Liver (tissue), 3 donors: ENCODE results near the gene KLHDC8A.

Experiments used
- GABPA ChIP-seq, 2 donors: IDR thresholded peaks in 1 of 2; conservative IDR thresholded peaks in 1 of 2; 2 replicates each; pipeline ENCODE4 v1.6.1; 2016; ENCODE audit warnings: antibody characterized with exemption in 2 of 2, mild to moderate bottlenecking in 1 of 2, moderate library complexity in 1 of 2
- RAD21 ChIP-seq, 2 donors: IDR thresholded peaks; 2 replicates each; pipeline ENCODE4 v1.6.1; 2016; ENCODE audit warnings: antibody characterized with exemption in 2 of 2, mild to moderate bottlenecking in 2 of 2
- YY1 ChIP-seq: IDR thresholded peaks from 2 replicates; pipeline ENCODE4 v1.6.1; 2016; ENCODE audit warnings: antibody characterized with exemption, mild to moderate bottlenecking
- TF ChIP-seq, protein P1 (sequence below): fragments of 150-350 bp; IDR thresholded peaks from 2 replicates; pipeline ENCODE4 v1.5.1; 2017; ENCODE audit warnings: improper control_type of control experiment, low read depth, low read length; ENCODE audit not compliant: missing input control
- TF ChIP-seq, protein P2 (sequence below): IDR thresholded peaks from 2 replicates; pipeline ENCODE4 v1.6.1; 2016; ENCODE audit warnings: antibody characterized with exemption
- TF ChIP-seq, protein P3 (sequence below): IDR thresholded peaks from 2 replicates; pipeline ENCODE4 v1.6.1; 2016; ENCODE audit warnings: antibody characterized with exemption, mild to moderate bottlenecking
- TF ChIP-seq, protein P4 (sequence below): IDR thresholded peaks from 2 replicates; pipeline ENCODE4 v1.6.1; 2016; ENCODE audit warnings: antibody characterized with exemption
- donor health status: healthy.
- donor health status: healthy.

DNA sequence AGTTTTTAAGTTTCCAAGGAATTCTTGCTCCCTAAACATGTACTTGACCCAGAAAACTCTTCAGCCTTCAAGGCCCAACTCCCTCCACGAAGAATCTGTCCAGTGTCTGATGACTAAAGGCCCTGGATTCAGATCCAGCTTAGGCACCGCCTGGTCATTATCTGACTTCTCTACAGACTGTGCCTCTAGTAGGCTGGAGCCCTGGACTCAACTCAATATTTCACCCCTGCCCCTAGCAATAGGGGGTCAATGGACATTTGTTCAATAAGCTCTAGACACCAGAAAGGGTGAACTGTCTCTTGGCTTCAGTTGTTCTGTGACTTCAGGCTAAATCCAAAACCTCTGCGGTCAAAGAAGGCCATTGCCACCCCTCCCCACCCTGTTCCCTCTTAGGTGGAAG, 69.6 kb downstream of the KLHDC8A start:
- TF ChIP-seq, protein P1, sequence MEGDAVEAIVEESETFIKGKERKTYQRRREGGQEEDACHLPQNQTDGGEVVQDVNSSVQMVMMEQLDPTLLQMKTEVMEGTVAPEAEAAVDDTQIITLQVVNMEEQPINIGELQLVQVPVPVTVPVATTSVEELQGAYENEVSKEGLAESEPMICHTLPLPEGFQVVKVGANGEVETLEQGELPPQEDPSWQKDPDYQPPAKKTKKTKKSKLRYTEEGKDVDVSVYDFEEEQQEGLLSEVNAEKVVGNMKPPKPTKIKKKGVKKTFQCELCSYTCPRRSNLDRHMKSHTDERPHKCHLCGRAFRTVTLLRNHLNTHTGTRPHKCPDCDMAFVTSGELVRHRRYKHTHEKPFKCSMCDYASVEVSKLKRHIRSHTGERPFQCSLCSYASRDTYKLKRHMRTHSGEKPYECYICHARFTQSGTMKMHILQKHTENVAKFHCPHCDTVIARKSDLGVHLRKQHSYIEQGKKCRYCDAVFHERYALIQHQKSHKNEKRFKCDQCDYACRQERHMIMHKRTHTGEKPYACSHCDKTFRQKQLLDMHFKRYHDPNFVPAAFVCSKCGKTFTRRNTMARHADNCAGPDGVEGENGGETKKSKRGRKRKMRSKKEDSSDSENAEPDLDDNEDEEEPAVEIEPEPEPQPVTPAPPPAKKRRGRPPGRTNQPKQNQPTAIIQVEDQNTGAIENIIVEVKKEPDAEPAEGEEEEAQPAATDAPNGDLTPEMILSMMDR = no peak
- TF ChIP-seq GABPA (IDR thresholded peaks at IDR 0.05 in 1 of 2, conservative IDR thresholded peaks at IDR 0.05 in 1 of 2) = no peak
- no peak for TF ChIP-seq RAD21 (IDR thresholded peaks at IDR 0.05)
- TF ChIP-seq, protein P2, sequence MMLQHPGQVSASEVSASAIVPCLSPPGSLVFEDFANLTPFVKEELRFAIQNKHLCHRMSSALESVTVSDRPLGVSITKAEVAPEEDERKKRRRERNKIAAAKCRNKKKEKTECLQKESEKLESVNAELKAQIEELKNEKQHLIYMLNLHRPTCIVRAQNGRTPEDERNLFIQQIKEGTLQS = no peak
- TF ChIP-seq YY1 = no peak
- TF ChIP-seq, protein P3, sequence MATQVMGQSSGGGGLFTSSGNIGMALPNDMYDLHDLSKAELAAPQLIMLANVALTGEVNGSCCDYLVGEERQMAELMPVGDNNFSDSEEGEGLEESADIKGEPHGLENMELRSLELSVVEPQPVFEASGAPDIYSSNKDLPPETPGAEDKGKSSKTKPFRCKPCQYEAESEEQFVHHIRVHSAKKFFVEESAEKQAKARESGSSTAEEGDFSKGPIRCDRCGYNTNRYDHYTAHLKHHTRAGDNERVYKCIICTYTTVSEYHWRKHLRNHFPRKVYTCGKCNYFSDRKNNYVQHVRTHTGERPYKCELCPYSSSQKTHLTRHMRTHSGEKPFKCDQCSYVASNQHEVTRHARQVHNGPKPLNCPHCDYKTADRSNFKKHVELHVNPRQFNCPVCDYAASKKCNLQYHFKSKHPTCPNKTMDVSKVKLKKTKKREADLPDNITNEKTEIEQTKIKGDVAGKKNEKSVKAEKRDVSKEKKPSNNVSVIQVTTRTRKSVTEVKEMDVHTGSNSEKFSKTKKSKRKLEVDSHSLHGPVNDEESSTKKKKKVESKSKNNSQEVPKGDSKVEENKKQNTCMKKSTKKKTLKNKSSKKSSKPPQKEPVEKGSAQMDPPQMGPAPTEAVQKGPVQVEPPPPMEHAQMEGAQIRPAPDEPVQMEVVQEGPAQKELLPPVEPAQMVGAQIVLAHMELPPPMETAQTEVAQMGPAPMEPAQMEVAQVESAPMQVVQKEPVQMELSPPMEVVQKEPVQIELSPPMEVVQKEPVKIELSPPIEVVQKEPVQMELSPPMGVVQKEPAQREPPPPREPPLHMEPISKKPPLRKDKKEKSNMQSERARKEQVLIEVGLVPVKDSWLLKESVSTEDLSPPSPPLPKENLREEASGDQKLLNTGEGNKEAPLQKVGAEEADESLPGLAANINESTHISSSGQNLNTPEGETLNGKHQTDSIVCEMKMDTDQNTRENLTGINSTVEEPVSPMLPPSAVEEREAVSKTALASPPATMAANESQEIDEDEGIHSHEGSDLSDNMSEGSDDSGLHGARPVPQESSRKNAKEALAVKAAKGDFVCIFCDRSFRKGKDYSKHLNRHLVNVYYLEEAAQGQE = no peak
- TF ChIP-seq, protein P4, sequence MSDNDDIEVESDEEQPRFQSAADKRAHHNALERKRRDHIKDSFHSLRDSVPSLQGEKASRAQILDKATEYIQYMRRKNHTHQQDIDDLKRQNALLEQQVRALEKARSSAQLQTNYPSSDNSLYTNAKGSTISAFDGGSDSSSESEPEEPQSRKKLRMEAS = no peak
